ENCODE results near the gene AHNAK2.

Gene AHNAK2

GRCh38 chr14:104981699-104982541, 3.7 kb upstream of the AHNAK2 start:
- no peak for DNase-seq (ENCODE audit: low read depth)
- no peak overlapping the region for H3K4me3 ChIP-seq (ENCODE audit: control insufficient read depth, low read depth, low read length)
- no peak for TF ChIP-seq CTCF (conservative IDR thresholded peaks at IDR 0.05; ENCODE audit: control insufficient read depth, insufficient read depth, low read depth, low read length)

- no peak for TF ChIP-seq CTCF (conservative IDR thresholded peaks at IDR 0.05; ENCODE audit: control insufficient read depth, insufficient read depth, low read depth, low read length)
- no peak overlapping the region for H3K4me3 ChIP-seq (ENCODE audit: control insufficient read depth, low read depth, low read length)
- DNase-seq (ENCODE audit: low read depth), result no peak
Observed at GRCh38 chr14:104980611-104981531, 2.7 kb upstream of the AHNAK2 start.

- DNase-seq (ENCODE audit: low read depth), result no peak
- no peak for TF ChIP-seq CTCF (conservative IDR thresholded peaks at IDR 0.05; ENCODE audit: control insufficient read depth, insufficient read depth, low read depth, low read length)
Observed at GRCh38 chr14:104979758-104980610, 1.8 kb upstream of the AHNAK2 start.

GRCh38 chr14:104978746-104979691, 845 bp upstream of the AHNAK2 start:
- DNase-seq (ENCODE audit: low read depth), result no peak
- no peak for TF ChIP-seq CTCF (conservative IDR thresholded peaks at IDR 0.05; ENCODE audit: control insufficient read depth, insufficient read depth, low read depth, low read length)
- H3K4me3 ChIP-seq (ENCODE audit: control insufficient read depth, low read depth, low read length), result peak overlapping the region; percentile 33

More at GRCh38 chr14:104979758-104980610, 1.8 kb upstream of the AHNAK2 start:
- no peak overlapping the region for H3K4me3 ChIP-seq (ENCODE audit: control insufficient read depth, low read depth, low read length)

- peak overlapping the region; percentile 48 for H3K4me3 ChIP-seq (ENCODE audit: control insufficient read depth, low read depth, low read length)
- TF ChIP-seq CTCF (conservative IDR thresholded peaks at IDR 0.05; ENCODE audit: control insufficient read depth, insufficient read depth, low read depth, low read length), result no peak
- no peak for DNase-seq (ENCODE audit: low read depth)
Observed at GRCh38 chr14:104977008-104977680, 1.0 kb downstream of the AHNAK2 start.

Measured in fibroblast of mammary gland (primary cell).